CD4-positive, alpha-beta memory T cell (primary cell): ENCODE data around the gene ARSB. TPM values are rescaled to one million over a fixed set of nuclear protein-coding genes. Genes with fewer than 3 reads are reported as not detected.

ENCODE experiments used
- CTCF ChIA-PET: fragments of 350-600 bp; sonication (Branson Sonifier 250); formaldehyde crosslinking; loops from one replicate; lab custom pipeline; 2021; ENCODE audit warnings: inconsistent platforms; ENCODE audit not compliant: partially characterized antibody; lab: Charles Lee
- POLR2A ChIA-PET: fragments of 350-600 bp; sonication (Branson Sonifier 250); formaldehyde crosslinking; loops from one replicate; lab custom pipeline; 2021; ENCODE audit not compliant: partially characterized antibody; lab: Charles Lee
- DNase-seq, 5 donors: peaks; one replicate each; pipeline versions ENCODE4 v3.0.0 to v3.0.0-alpha.2; 2020 to 2022; ENCODE audit warnings: mixed read lengths in 1 of 5
- H3K27ac ChIP-seq: one replicate; pipeline ENCODE4 v1.7.0; 2013; ENCODE audit warnings: low read depth, low read length
- H3K27me3 ChIP-seq: 2 replicates; pipeline ENCODE4 v1.7.0; 2013; ENCODE audit warnings: mild to moderate bottlenecking, low read length, moderate library complexity; ENCODE audit not compliant: insufficient read depth
- H3K36me3 ChIP-seq: 2 replicates; pipeline ENCODE4 v1.7.0; 2013; ENCODE audit warnings: mild to moderate bottlenecking, low read length, moderate library complexity; ENCODE audit not compliant: insufficient read depth
- H3K4me1 ChIP-seq: 2 replicates; pipeline ENCODE4 v1.7.0; 2013; ENCODE audit warnings: mild to moderate bottlenecking, low read length, moderate library complexity; ENCODE audit not compliant: insufficient read depth
- H3K4me3 ChIP-seq, 2 donors: one replicate each; pipeline ENCODE4 v1.7.0; 2013; ENCODE audit warnings: low read length in 2 of 2, mild to moderate bottlenecking in 1 of 2
- H3K9me3 ChIP-seq, 2 donors: one replicate each; pipeline ENCODE4 v1.7.0; 2013; ENCODE audit warnings: low read length in 2 of 2, control low read depth in 1 of 2; ENCODE audit not compliant: control insufficient read depth in 1 of 2
- H3K27ac Mint-ChIP-seq, 7 donors: one replicate each; pipeline ENCODE4 v1.8.0; 2020 to 2021; ENCODE audit warnings: mixed read lengths in 7 of 7, mild to moderate bottlenecking in 6 of 7, inconsistent platforms in 3 of 7, moderate library complexity in 3 of 7
- H3K27me3 Mint-ChIP-seq, 2 donors: one replicate each; pipeline ENCODE4 v1.8.0; 2020 to 2021; ENCODE audit warnings: mixed read lengths in 2 of 2
- H3K36me3 Mint-ChIP-seq, 2 donors: one replicate each; pipeline ENCODE4 v1.8.0; 2020 to 2021; ENCODE audit warnings: mixed read lengths in 2 of 2, inconsistent platforms in 1 of 2, mild to moderate bottlenecking in 1 of 2
- H3K4me1 Mint-ChIP-seq, 4 donors: one replicate each; pipeline ENCODE4 v1.8.0; 2020 to 2021; ENCODE audit warnings: mixed read lengths in 4 of 4, mild to moderate bottlenecking in 1 of 4
- H3K4me3 Mint-ChIP-seq, 8 donors: one replicate each; pipeline ENCODE4 v1.8.0; 2020 to 2021; ENCODE audit warnings: mixed read lengths in 8 of 8, mild to moderate bottlenecking in 7 of 8, moderate library complexity in 6 of 8, inconsistent platforms in 3 of 8
- H3K9me3 Mint-ChIP-seq, 8 donors: one replicate each; pipeline ENCODE4 v1.8.0; 2020 to 2021; ENCODE audit warnings: mixed read lengths in 8 of 8, mild to moderate bottlenecking in 5 of 8, inconsistent platforms in 3 of 8, moderate library complexity in 1 of 8
- intact Hi-C: fragments of 100-400 bp; cut with micrococcal nuclease; formaldehyde crosslinking; loops from one replicate; pipeline ENCODE4 v1.15.1; 2023
- polyA plus RNA-seq, 2 donors: library from polyadenylated mRNA; unstranded; fragments of 300-500 nt; fragmentation: Illumina TruSeq; gene quantifications; one replicate each; pipeline ENCODE4 v1.2.3, GENCODE V29; 2021
- total RNA-seq, 2 experiments: library from RNA; stranded (reverse); gene quantifications; one replicate each; pipeline ENCODE4 v1.2.3, GENCODE V29; 2021

The ARSB gene
- total and polyA plus RNA-seq, 4 experiments from 2014 or later: 4.2 to 5.8 (median 4.9) TPM

DNA sequence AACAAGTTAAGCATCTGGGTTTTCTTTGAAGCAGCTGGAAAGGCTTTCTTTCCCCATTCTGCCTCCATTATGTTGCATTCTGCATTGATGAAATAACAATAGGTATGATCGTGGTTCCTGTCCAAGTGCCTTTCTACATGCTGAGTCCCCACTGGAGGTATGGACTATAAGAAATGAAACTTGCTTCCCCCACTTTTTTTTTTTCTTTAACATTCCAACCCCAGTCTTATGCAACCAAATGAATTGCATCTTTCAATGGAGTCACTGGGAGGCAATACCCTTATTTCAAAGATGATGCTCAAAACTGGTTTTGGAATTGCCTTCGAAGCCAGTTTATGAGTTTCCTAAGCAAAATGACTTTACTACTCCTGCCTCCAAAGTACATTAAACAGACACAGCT, 58.9 kb downstream of the ARSB start:
- H3K27ac ChIP-seq: no peak overlapping the region
- CTCF ChIA-PET: interaction anchor here (1.2 kb wide), 1 partner anchor 8 kb away, joined by 3 read pairs; no protein-coding TSS in a partner anchor
- H3K4me3 ChIP-seq: no peak overlapping the region
- no peaks in the 10 kb centered on the region for H3K9me3 Mint-ChIP-seq
- no peaks in the 10 kb centered on the region for H3K27me3 Mint-ChIP-seq
- H3K27me3 ChIP-seq: no peaks in the 10 kb centered on the region
- H3K4me1 ChIP-seq: no peaks in the 10 kb centered on the region
- DNase-seq: no peak
- no peak overlapping the region for H3K4me3 Mint-ChIP-seq
- H3K9me3 ChIP-seq: no peaks in the 10 kb centered on the region
- no peaks in the 10 kb centered on the region for H3K36me3 ChIP-seq
- no peaks in the 10 kb centered on the region for H3K4me1 Mint-ChIP-seq
- POLR2A ChIA-PET: no interaction called here
- intact Hi-C loops: no loop called here
- no peak overlapping the region for H3K27ac Mint-ChIP-seq
- peaks cover 6 to 16% of the 10 kb centered on the region in 2 donors for H3K36me3 Mint-ChIP-seq

DNA sequence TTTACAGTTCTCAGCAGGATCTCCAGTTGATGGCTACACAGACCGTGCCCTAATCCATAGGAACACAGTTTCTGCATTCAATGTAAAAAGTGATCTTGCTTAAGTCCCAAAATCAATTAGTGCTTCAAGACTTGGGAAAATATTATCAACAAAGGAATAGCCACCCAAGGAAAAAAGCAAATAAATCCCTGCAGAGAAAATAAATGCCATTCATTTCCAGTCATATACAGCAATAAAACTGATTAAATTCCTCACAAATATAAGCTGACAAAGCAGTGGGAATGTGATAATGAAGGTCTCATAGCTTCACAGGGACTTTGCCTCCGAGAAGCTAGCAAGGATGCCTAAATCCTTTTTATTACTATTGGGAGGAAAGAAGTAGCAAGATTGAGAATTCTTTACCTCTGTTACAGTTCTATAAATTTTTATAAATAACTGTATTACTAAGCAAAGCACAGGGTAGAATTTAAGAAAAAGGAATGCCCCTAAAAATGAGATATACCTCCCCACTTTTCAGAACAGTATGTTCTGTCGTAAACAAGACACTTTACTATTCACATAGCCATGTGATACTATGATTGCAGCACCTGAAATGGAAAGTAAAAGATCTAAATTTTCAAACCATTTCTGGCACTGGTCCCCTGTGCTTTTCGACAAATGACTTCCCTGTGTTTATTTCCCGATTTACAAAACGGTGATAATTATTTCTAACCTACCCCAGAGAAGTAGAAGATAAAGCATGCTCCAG, 59.8 kb downstream of the ARSB start:
- intact Hi-C loops: no loop called here
- Histone ChIP-seq H3K4me3 (no peak overlapping the region), H3K9me3 (no peaks in the 10 kb centered on the region), H3K36me3 (no peaks in the 10 kb centered on the region), H3K4me1 (no peaks in the 10 kb centered on the region), H3K27me3 (no peaks in the 10 kb centered on the region), H3K27ac (no peak overlapping the region)
- no peak overlapping the region for H3K27ac Mint-ChIP-seq
- H3K4me3 Mint-ChIP-seq: no peak overlapping the region
- POLR2A ChIA-PET: no interaction called here
- H3K36me3 Mint-ChIP-seq: peaks cover 6 to 16% of the 10 kb centered on the region in 2 donors
- H3K9me3 Mint-ChIP-seq: no peaks in the 10 kb centered on the region
- no peaks in the 10 kb centered on the region for H3K27me3 Mint-ChIP-seq
- DNase-seq: no peak
- H3K4me1 Mint-ChIP-seq: no peaks in the 10 kb centered on the region
- CTCF ChIA-PET: no interaction called here

DNA sequence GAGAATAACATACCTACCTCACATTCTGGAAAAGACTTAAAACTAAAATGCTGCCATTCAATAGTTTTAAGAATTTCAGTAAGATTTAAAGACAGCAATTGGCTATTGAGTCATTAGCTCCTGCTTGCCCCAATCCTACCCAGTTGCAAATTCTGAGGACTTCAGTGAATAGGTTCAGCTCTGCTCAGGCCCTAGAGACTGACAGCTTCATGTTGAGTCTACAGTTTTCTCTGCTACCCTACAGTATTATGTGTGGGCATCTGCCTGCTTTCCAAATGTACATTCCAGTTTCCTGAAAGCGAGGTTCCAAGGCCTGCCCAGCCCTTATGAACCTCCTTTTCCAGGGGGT, 61.5 kb downstream of the ARSB start:
- Mint-ChIP-seq H3K4me1 (no peaks in the 10 kb centered on the region), H3K27ac (no peak overlapping the region), H3K27me3 (no peaks in the 10 kb centered on the region), H3K9me3 (no peaks in the 10 kb centered on the region), H3K36me3 (peaks cover 4 to 13% of the 10 kb centered on the region in 2 donors), H3K4me3 (no peak overlapping the region)
- no peaks in the 10 kb centered on the region for H3K27me3 ChIP-seq
- H3K27ac ChIP-seq: no peak overlapping the region
- H3K9me3 ChIP-seq: no peaks in the 10 kb centered on the region
- H3K36me3 ChIP-seq: no peaks in the 10 kb centered on the region
- no peak for DNase-seq
- POLR2A ChIA-PET: interaction anchor here (1.2 kb wide), 1 partner anchor 12 kb away, joined by 3 read pairs; no protein-coding TSS in a partner anchor
- CTCF ChIA-PET: no interaction called here
- intact Hi-C loops: no loop called here
- no peaks in the 10 kb centered on the region for H3K4me1 ChIP-seq
- no peak overlapping the region for H3K4me3 ChIP-seq

GRCh38 chr5:78922879-78923621, 62.1 kb downstream of the ARSB start:
- no peak overlapping the region for H3K4me3 Mint-ChIP-seq
- no peak overlapping the region for H3K27ac ChIP-seq
- H3K27ac Mint-ChIP-seq: no peak overlapping the region

DNA sequence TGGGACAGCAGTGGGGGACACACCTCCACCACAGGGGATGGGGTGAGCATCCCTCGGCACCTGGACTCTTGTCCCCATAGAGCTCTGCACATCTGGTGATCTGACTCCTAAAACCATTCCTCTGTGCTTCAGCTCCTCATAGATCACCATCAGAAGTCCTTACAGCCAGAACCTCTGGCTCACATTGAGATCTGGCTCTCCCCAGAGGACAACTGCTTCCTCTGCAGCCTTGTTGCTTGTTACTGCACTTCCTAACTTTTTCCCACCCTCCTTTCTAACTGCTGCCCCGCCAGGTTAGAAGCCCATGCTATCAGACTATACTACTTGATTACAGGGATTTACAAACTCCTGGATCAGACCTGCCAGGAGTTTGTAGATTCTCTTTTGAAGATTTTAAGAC, 64.5 kb downstream of the ARSB start:
- Histone ChIP-seq H3K36me3 (no peaks in the 10 kb centered on the region), H3K27me3 (no peaks in the 10 kb centered on the region), H3K4me3 (no peak overlapping the region), H3K9me3 (no peaks in the 10 kb centered on the region), H3K27ac (no peak overlapping the region), H3K4me1 (no peaks in the 10 kb centered on the region)
- CTCF ChIA-PET: no interaction called here
- POLR2A ChIA-PET: no interaction called here
- Mint-ChIP-seq H3K27ac (no peak overlapping the region), H3K4me3 (no peak overlapping the region), H3K36me3 (peaks cover 4 to 10% of the 10 kb centered on the region in 2 donors), H3K4me1 (no peaks in the 10 kb centered on the region), H3K9me3 (no peaks in the 10 kb centered on the region), H3K27me3 (no peaks in the 10 kb centered on the region)
- no peak for DNase-seq
- intact Hi-C loops: no loop called here

More at GRCh38 chr5:78922879-78923621, 62.1 kb downstream of the ARSB start:
- H3K4me1 Mint-ChIP-seq: no peaks in the 10 kb centered on the region
- POLR2A ChIA-PET: interaction anchor here (1.2 kb wide), 1 partner anchor 11 kb away, joined by 3 read pairs; no protein-coding TSS in a partner anchor
- H3K9me3 ChIP-seq: no peaks in the 10 kb centered on the region
- CTCF ChIA-PET: no interaction called here
- DNase-seq: no peak
- no peaks in the 10 kb centered on the region for H3K36me3 ChIP-seq
- no peaks in the 10 kb centered on the region for H3K27me3 Mint-ChIP-seq
- no peaks in the 10 kb centered on the region for H3K27me3 ChIP-seq
- H3K9me3 Mint-ChIP-seq: no peaks in the 10 kb centered on the region
- no peak overlapping the region for H3K4me3 ChIP-seq
- intact Hi-C loops: no loop called here
- no peaks in the 10 kb centered on the region for H3K4me1 ChIP-seq
- H3K36me3 Mint-ChIP-seq: peaks cover 4 to 13% of the 10 kb centered on the region in 2 donors

- Mint-ChIP-seq H3K36me3 (peaks cover 4 to 13% of the 10 kb centered on the region in 2 donors), H3K27ac (no peak overlapping the region), H3K4me3 (no peak overlapping the region), H3K9me3 (peaks cover 0 to 3% (median 0%) of the 10 kb centered on the region in 8 donors), H3K27me3 (no peaks in the 10 kb centered on the region), H3K4me1 (no peaks in the 10 kb centered on the region)
- no peak for DNase-seq
- Histone ChIP-seq H3K4me3 (no peak overlapping the region), H3K27me3 (no peaks in the 10 kb centered on the region), H3K27ac (no peak overlapping the region), H3K36me3 (no peaks in the 10 kb centered on the region), H3K9me3 (no peaks in the 10 kb centered on the region), H3K4me1 (no peaks in the 10 kb centered on the region)
- ChIA-PET CTCF (interaction anchor here (0.6 kb wide), 1 partner anchor 1838 kb away, joined by 4 read pairs; no protein-coding TSS in a partner anchor), POLR2A (no interaction called here)
- intact Hi-C loops: no loop called here
Measured at GRCh38 chr5:78919796-78920195, 65.3 kb downstream of the ARSB start.

DNA sequence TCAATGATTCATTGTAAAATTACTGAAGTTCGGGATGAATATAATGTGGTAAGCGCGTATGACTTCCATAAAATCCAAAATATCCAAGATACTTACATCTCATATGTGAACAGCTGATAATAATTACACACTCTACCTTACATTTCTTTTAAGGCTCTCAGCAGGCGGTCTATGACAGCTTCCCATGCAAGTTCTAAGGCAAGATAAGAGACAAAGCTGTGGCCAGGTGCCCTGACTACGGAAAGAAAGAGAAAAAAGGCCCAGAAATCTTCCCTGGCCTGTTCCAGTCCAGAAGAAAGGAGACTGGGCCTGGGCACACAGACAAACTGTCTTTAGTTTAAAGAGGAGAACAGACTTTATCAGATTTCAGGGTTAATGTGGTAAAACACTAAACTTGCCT, 69.1 kb downstream of the ARSB start:
- intact Hi-C loops: no loop called here
- no peak overlapping the region for H3K4me3 ChIP-seq
- DNase-seq: no peak
- peaks cover 0 to 13% of the 10 kb centered on the region in 2 donors for H3K36me3 Mint-ChIP-seq
- H3K27me3 ChIP-seq: no peaks in the 10 kb centered on the region
- H3K4me3 Mint-ChIP-seq: no peak overlapping the region
- H3K27ac Mint-ChIP-seq: no peak overlapping the region
- H3K4me1 Mint-ChIP-seq: no peaks in the 10 kb centered on the region
- no peak overlapping the region for H3K27ac ChIP-seq
- H3K9me3 Mint-ChIP-seq: peaks cover 0 to 3% (median 0%) of the 10 kb centered on the region in 8 donors
- no peaks in the 10 kb centered on the region for H3K36me3 ChIP-seq
- ChIA-PET POLR2A (no interaction called here), CTCF (no interaction called here)
- H3K9me3 ChIP-seq: no peaks in the 10 kb centered on the region
- no peaks in the 10 kb centered on the region for H3K27me3 Mint-ChIP-seq
- H3K4me1 ChIP-seq: no peaks in the 10 kb centered on the region
